ENCODE results near the gene FRMD5. TPM values are rescaled to one million over a fixed set of nuclear protein-coding genes. Genes with fewer than 3 reads are reported as not detected.
"Not testable (repeated sequence)": the region's sequence is repeated elsewhere in the genome, so short reads cannot be mapped to it uniquely, and the experiment has no call there.

Gene FRMD5
- total RNA-seq, 1 donor from 2014 or later = 0.20 TPM

GRCh38 chr15:44029940-44030568, 165.0 kb downstream of the FRMD5 start:
- ATAC-seq = no peak

- ATAC-seq = no peak
Measured at GRCh38 chr15:44029003-44029402, 166.1 kb downstream of the FRMD5 start.

- ATAC-seq = no peak
Measured at GRCh38 chr15:44028349-44028748, 166.7 kb downstream of the FRMD5 start.

- ATAC-seq = no peak
Measured at GRCh38 chr15:44024155-44024554, 170.9 kb downstream of the FRMD5 start.

- ATAC-seq = no peak
Measured at GRCh38 chr15:44023176-44023575, 171.9 kb downstream of the FRMD5 start.

- ATAC-seq = no peak
Measured at GRCh38 chr15:44018151-44018550, 176.9 kb downstream of the FRMD5 start.

GRCh38 chr15:44015545-44016305, 179.3 kb downstream of the FRMD5 start:
- ATAC-seq = no peak

GRCh38 chr15:44011238-44011854, 183.7 kb downstream of the FRMD5 start:
- ATAC-seq = no peak

GRCh38 chr15:44010089-44010488, 185.0 kb downstream of the FRMD5 start:
- ATAC-seq = no peak

GRCh38 chr15:44009038-44009437, 186.0 kb downstream of the FRMD5 start:
- ATAC-seq = peak; percentile 48

- not testable (repeated sequence) for ATAC-seq
Measured at GRCh38 chr15:44000248-44000647, 194.8 kb downstream of the FRMD5 start.

- no peak for ATAC-seq
Measured at GRCh38 chr15:43998607-43999006, 196.5 kb downstream of the FRMD5 start.

GRCh38 chr15:43991206-43991605, 203.9 kb downstream of the FRMD5 start:
- no peak for ATAC-seq

GRCh38 chr15:43989938-43990337, 205.1 kb downstream of the FRMD5 start:
- ATAC-seq = no peak

- ATAC-seq = no peak
Measured at GRCh38 chr15:43988900-43989299, 206.2 kb downstream of the FRMD5 start.

- no peak for ATAC-seq
Measured at GRCh38 chr15:43987924-43988323, 207.1 kb downstream of the FRMD5 start.

GRCh38 chr15:43985976-43986680, 208.9 kb downstream of the FRMD5 start:
- no peak for ATAC-seq

GRCh38 chr15:43981576-43981975, 213.5 kb downstream of the FRMD5 start:
- ATAC-seq = no peak

GRCh38 chr15:43977072-43977884, 217.8 kb downstream of the FRMD5 start:
- ATAC-seq = no peak

GRCh38 chr15:43975770-43976169, 219.3 kb downstream of the FRMD5 start:
- no peak for ATAC-seq

- ATAC-seq = no peak
Measured at GRCh38 chr15:43975326-43975725, 219.7 kb downstream of the FRMD5 start.

- no peak for ATAC-seq
Measured at GRCh38 chr15:43974852-43975251, 220.2 kb downstream of the FRMD5 start.

Data from esophagus mucosa (tissue), 1 donor.